ENCODE results near the gene ASB12.
A peak's percentile ranks its signal among the peaks of the same experiment; 100 is the strongest.
"Not testable (repeated sequence)": the region's sequence is repeated elsewhere in the genome, so short reads cannot be mapped to it uniquely, and the experiment has no call there.

The ASB12 gene, protein sequence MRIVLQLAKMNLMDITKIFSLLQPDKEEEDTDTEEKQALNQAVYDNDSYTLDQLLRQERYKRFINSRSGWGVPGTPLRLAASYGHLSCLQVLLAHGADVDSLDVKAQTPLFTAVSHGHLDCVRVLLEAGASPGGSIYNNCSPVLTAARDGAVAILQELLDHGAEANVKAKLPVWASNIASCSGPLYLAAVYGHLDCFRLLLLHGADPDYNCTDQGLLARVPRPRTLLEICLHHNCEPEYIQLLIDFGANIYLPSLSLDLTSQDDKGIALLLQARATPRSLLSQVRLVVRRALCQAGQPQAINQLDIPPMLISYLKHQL

GRCh38 chrX:64230123-64230970 lies at the start of gene ASB12:
Gene ASB12 (minus strand): TSS chrX:64230607. CDS start chrX:64225650, 4,957 bp downstream.
- DNase-seq = peak; percentile 20

DNA sequence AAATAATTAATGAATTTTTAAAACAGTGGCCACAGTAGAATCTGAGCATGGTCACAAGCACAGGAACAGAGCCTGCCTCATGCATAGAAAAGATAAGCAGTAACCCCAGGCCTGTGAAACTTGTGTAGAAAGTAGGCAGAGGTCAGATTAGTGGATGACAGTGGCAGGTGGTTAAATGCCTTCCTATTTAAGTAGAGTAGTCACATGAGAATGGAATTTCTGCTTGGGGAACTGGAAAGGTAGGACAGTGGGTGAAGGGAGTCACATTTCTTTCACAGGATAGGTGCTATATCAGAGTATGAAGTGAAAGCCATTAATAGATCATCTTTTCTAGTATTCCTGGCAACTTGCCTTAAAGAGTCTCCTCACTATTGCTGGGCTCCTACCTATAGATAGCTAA lies 34.9 kb upstream of the ASB12 start:
- DNase-seq = no peak

- DNase-seq = no peak
Measured at GRCh38 chrX:64229154-64229553, 1.3 kb downstream of the ASB12 start.

- DNase-seq = no peak
Measured at GRCh38 chrX:64218023-64218422, 12.4 kb downstream of the ASB12 start.

DNA sequence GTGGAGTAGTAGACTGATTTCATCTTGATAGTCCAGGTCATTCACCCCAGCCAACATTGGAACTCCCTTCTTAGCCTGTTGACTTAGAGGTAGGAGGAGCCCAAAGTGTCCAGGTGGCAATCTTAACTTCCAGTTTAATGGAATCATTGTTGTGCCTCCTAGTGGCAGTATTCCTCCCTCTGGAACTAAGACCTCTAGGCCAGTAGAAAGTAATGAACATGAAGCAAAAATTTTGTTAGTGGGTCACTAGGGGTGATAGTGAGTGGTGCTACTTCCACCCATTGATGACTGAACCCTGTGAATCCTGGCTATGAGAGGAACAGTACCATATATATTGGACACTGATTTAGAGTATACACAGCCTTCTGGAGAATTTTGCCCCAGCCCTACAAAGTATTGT lies 16.4 kb downstream of the ASB12 start:
- DNase-seq = not testable (repeated sequence)

GRCh38 chrX:64206556-64207162 lies 23.7 kb downstream of the ASB12 start:
- DNase-seq = peak; percentile 36

DNA sequence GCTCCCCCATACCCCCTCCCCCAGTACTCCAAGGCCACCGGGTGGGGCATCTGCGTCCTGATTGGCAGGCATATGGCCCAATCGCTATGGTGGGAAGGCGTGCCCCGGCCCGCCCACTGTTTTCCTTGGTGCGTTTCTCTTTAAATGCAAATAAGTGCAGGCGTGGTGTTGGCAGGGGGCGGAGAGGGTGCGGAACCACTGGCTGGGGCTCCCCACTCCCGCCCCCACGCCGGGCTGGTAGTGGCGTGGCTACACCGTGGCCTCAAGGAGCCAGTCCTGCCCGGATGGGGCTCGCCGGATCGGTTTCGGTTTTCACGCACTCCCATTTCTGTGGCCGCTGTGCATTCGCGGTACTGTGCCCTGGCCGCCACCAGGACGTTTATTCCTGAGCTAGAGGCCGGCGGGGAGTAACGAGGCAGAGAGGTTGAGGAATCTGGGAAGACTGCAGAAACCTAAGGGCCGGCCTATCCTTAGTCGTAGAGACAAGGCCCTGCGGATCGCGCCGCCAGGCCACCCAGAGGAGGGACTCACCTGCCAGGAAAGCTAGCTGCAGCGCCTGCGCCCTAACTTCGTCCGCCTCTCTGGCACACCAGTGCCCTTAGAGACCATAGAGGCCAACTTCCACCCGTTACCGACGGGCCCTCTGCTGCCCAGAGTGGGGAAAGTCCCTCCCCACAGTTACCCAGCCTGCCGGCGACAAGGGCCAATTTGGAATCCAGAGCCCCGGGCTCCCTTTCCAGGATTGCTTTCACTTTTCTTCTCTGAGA lies 24.5 kb downstream of the ASB12 start:
- DNase-seq = peak; percentile 95

DNA sequence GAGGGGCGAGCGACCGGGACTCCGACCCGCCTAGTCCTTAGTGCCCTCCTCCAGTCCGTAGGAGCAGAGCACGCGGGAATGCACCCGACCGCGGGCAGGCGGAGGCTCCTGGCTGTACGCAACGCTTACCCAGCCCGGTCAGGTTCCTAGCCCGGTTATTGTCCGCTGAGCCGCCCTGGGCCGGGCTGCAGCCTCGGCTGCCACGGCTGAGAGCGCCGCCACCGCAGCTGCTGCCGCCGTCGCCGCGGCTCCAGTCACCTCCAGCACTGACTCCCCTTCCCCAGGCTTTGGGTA lies 25.0 kb downstream of the ASB12 start, which contains the start of gene AMER1:
AMER1 (minus strand) TSS at position 268 of the 294 bp plus-strand sequence. CDS start 12,422 bp downstream, outside the sequence.
- DNase-seq = no peak

DNA sequence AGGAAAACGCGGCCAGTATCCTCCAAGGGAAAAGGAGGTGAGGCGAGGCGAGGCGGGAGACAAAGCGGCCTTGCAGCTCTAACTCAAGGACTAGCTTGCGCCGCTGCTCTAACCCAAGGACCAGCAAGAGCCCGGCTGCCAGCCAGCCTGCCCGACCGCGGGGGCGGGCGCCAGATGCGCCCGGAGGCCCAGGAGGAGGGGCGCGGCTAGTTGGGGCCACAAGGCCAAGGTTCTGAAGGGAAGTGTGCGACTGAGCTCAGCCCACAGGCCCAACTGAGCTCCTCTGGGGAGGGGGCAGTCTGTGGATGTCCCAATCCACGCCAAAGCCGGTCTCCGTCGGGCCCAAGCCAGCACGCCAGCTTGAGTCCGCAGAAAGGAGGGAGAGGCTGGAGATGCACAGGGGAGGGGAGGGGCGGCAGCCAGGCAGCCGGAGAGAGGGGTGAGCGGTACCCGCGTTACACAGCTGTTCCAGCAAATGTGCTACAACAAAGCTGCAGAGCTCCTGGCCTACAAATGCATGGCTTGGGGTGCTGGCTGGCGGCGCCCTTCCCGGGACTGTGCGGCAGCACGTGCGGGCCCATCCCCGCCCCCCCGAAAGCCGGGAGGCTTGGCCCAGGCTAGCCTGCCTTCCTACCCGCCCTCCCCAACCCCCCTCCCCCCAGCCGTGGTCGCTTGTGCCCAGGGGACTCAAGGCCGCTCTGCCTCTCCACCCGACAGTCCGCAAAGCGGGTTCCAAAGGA lies 25.5 kb downstream of the ASB12 start:
- DNase-seq = peak; percentile 61

DNA sequence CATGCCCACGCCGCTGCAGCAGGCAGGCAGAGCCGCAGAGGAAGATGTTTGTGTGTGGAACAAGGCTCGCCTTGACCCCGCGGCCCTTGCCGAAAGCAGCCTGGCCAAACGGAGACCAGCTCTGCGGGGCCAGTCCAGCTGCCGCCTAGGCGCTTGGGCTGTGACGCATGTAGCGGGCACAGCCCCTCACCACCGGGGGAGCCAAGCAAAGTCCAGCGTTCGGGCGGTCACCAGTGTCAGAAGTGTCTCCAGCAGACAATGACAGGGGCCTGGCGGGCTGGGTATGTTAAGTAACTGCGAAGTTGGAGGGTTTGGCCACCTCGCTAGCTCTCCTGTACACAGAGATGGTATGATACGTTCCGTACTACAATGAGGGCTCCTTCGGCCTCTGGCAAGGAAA lies 26.2 kb downstream of the ASB12 start:
- peak; percentile 22 for DNase-seq

GRCh38 chrX:64202808-64203325 lies 27.5 kb downstream of the ASB12 start:
- DNase-seq = no peak

DNA sequence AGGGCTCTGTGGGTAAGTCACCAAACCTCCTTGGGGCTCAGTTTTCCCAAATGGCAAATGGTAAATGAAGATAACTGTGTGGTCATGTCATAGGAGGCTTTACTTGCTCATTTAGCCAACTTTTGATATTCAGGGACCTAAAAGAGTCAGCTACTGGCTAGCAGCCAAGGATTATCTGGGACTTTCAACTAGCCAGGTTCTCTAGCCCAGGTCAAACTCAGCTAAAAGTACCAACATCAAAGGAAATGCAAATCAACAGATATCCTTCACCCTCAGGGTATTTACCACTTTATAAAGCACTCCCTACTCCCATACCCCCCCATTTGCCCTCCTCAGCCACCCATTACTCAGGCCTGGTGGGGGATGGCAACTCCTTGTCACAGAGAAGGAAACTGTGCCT lies 32.4 kb downstream of the ASB12 start:
- no peak for DNase-seq

GRCh38 chrX:64196606-64197005 lies 33.8 kb downstream of the ASB12 start:
- no peak for DNase-seq

DNA sequence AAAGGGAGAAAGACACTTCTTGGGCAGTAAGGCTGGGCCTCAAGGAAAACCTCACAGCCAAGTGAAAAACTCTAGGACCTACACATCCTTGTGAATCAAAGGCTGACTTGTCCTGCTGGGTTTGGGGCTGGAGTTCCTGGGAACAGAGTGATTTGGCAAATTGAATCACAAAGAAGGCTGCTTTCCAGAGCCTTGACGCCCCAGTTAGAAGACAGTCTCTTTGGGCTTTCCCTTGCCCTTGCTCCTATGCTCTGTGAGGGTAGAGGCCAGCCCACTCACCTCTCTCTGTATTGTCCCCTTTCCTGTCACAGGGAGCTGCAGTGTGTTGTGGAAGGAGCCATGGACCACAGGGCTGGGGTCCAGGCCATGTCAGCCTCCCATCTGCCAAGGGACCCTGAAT lies 34.5 kb downstream of the ASB12 start:
- no peak for DNase-seq

DNA sequence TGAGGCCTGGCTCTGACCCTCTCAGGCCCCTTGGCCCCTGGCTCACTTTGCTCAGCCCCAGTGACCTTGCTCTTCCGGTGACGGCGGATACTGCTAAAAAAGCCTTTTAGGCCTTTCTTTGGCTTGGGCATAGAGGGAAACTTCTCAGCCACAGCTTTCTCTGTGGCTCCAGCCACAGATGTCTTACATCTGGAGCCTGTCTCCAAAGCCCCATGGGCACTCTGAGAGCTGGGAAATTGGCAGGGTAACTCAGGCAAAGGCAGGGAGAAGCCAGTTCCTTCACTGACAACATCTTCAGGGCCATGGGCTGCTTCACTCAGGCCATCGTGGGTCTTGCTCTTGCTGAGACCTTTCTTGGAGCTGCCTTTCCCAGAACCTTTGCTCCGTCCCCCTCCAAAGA lies 37.7 kb downstream of the ASB12 start:
- DNase-seq = no peak

GRCh38 chrX:64192040-64192439 lies 38.4 kb downstream of the ASB12 start:
- no peak for DNase-seq

DNA sequence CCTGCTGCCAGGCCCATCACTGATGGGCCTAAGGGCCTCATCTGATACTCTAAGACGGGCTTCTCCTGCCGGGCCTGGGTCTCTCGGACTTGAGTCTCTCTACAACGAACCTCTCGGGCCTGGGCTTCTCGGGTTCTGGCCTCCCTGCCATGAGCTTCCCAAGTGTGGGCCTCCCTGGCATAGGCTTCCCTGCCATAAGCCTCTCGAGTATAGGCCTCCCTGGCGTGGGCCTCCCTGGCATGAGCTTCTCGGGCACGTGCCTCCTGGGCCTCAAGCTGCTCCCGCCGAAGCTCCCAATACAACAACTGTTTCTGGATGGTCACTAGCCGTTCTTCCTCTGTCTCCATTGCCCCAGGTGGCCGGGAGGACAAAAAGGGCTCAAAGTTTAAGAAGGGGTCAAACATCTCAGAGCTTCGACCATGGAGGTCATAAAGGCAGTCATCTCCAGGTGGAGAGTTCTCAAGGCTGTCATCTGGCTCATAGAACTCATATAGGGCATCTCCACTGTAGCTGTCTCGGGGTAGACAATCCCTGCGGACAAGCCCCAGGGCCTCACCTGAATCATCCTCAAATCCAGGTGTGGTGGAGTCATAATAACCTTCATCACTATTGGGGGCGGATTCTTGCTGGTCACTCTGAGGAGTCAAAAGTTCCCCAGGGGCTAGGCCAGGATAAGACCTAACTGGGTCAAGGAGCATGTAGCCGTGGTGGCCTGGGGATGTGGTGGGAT lies 39.0 kb downstream of the ASB12 start:
- DNase-seq = no peak

GRCh38 chrX:64190136-64190740 lies 40.2 kb downstream of the ASB12 start:
- no peak for DNase-seq

GRCh38 chrX:64188901-64189300 lies 41.5 kb downstream of the ASB12 start:
- no peak for DNase-seq

DNA sequence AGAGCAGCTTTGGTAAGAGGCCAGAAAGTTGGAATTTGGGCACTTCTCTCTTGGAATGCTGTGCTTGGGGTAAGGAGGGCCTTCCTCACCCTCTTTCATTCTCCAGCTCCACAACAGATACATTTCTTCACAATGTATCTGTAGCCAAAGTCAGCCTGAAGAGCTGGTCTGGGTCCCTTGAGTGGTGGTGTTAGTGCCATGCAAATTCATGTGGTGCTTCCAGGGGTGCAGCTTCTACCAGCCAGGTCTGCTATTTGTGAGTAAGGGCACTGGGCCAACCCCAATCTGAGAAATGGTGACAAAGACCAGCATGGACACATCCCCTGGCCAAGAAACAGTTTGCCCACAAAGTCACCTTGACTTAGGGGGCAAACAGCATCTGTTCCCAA lies 42.7 kb downstream of the ASB12 start:
- no peak for DNase-seq
